Measurements from ENCODE around the gene ST7L. TPM values are rescaled to one million over a fixed set of nuclear protein-coding genes. Genes with fewer than 3 reads are reported as not detected.

The ST7L gene
- total and polyA plus RNA-seq, 2 donors (not counting 3 experiments of a cell fraction or from before 2014, with no cell fraction given) = 12.3 to 28.4 TPM

DNA sequence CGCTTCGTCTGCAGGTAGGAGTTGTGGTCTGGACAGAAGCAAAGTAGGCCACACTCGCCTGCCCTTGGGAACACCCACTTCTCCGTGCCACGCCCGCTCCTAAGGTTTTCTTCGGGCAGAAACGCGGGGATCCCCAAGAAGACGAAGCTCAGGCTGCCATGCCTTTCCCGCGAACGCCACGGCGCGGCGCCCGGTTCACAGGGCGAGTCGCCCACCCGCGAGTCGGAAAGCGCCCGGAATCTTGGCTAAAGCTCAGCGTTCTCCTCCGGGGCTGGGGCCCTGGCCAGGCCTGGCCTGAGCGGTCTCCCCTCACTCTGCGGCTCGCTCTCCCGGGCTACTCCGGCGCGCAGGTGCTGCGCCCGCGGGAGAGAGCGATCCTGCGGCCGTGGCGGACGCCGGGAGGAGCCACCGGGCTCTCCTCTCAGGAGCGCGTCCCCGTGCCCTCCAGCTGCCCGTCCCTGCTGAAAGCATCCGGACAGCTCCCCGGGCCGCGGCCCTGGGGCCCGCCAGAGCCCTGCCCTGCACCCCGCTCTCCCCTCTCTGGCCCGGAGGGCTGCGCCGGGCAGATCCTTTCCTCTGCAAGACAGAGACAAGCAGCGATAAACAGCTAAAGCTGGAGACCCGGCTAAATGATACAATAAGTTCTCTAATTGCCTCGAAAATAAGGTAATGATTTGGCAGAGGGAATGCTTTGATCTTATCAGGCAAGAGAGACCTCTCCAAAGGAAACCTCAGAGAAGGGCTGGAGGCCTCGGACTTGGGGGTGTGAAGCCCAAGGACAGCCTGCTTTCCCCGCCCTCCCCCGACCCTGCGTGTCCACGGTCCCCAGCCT is 116.9 kb downstream of the ST7L start:
- DNase-seq (ENCODE audit: low read depth, low spot score) = peak; percentile 71
- dilution Hi-C loops (cut with MboI; ENCODE audit: extremely low pct_ligation_motif_present, low sequenced_read_pairs) (no loop called here), intact Hi-C loops (cut with micrococcal nuclease) (loop anchor here (1.0 to 5.0 kb wide), 5 partner anchors 90 to 205 kb away; partner anchors contain the start of genes MOV10 and RHOC)
- Histone ChIP-seq H3K36me3 (ENCODE audit: control insufficient read depth in 2 of 2, extremely low read depth in 1 of 2, insufficient read depth in 2 of 2, low read length in 2 of 2) (no peaks in the 10 kb centered on the region), H3K9me1 (replicated peaks; ENCODE audit: control insufficient read depth, extremely low read depth, insufficient read depth, low read length) (no peaks in the 10 kb centered on the region), H3K4me3 (replicated peaks in 1 of 3; ENCODE audit: insufficient read depth in 1 of 3, low read depth in 1 of 3, low read length in 3 of 3) (peak overlapping the region; percentile 9 to 46 (median 38)), H3K27ac (ENCODE audit: insufficient read depth, low read depth, low read length) (no peak overlapping the region), H3K4me2 (ENCODE audit: insufficient read depth, low read length) (peak overlapping the region; percentile 58), H2AFZ (ENCODE audit: low read depth, low read length) (peak overlapping the region; percentile 80), H3K9ac (replicated peaks; ENCODE audit: extremely low read depth, insufficient read depth, low read length) (no peak overlapping the region), H4K20me1 (replicated peaks; ENCODE audit: control insufficient read depth, extremely low read depth, insufficient read depth, low read length) (no peaks in the 10 kb centered on the region), H3K27me3 (ENCODE audit: control insufficient read depth in 2 of 2, insufficient read depth in 2 of 2, low read length in 2 of 2) (no peaks in the 10 kb centered on the region), H3K9me3 (replicated peaks; ENCODE audit: control insufficient read depth, insufficient read depth, low read length) (no peaks in the 10 kb centered on the region), H3K4me1 (ENCODE audit: control insufficient read depth, extremely low read depth, insufficient read depth, low read length) (peaks cover 6% of the 10 kb centered on the region), H3K79me2 (ENCODE audit: control insufficient read depth, insufficient read depth, low read length) (no peaks in the 10 kb centered on the region)
- ChIA-PET POLR2A (interaction anchor here (1.0 kb wide), 1 partner anchor 108 kb away, joined by 3 read pairs; no protein-coding TSS in a partner anchor), CTCF (interaction anchor here (0.6 to 2.6 kb wide), 60 partner anchors 10 to 302 kb away, joined by 3 to 110 read pairs (median 6); partner anchors contain the start of genes CAPZA1, MOV10, PPM1J and RHOC)
- BruUV-seq (replicated peaks) = no TSS peak
- FAIRE-seq = peak; percentile 83
- peak; percentile 15 for TF ChIP-seq POLR2AphosphoS5 (IDR thresholded peaks at IDR 0.05; ENCODE audit: insufficient read depth, low read depth, low read length)
- TF ChIP-seq, protein P1, sequence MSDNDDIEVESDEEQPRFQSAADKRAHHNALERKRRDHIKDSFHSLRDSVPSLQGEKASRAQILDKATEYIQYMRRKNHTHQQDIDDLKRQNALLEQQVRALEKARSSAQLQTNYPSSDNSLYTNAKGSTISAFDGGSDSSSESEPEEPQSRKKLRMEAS (IDR thresholded peaks at IDR 0.05; ENCODE audit: insufficient read depth, insufficient read length) = no peak
- TF ChIP-seq POLR2A (IDR thresholded peaks at IDR 0.05; ENCODE audit: low read depth, low read length) = no peak
- no peak for TF ChIP-seq GATA2 (IDR thresholded peaks at IDR 0.05; ENCODE audit: insufficient read depth, insufficient read length, low read depth, low read length)
- TF ChIP-seq JUN (IDR thresholded peaks at IDR 0.05; ENCODE audit: borderline replicate concordance, insufficient read depth, insufficient read length, low read depth) = no peak
- no peak for TF ChIP-seq EZH2 (IDR thresholded peaks at IDR 0.05; ENCODE audit: borderline replicate concordance, low read depth, low read length, severe bottlenecking)
- TF ChIP-seq MYC (IDR thresholded peaks at IDR 0.05; ENCODE audit: low read depth, low read length) = no peak
- TF ChIP-seq FOS (IDR thresholded peaks at IDR 0.05; ENCODE audit: borderline replicate concordance, insufficient read depth, low read length) = no peak
- TF ChIP-seq, protein P2, sequence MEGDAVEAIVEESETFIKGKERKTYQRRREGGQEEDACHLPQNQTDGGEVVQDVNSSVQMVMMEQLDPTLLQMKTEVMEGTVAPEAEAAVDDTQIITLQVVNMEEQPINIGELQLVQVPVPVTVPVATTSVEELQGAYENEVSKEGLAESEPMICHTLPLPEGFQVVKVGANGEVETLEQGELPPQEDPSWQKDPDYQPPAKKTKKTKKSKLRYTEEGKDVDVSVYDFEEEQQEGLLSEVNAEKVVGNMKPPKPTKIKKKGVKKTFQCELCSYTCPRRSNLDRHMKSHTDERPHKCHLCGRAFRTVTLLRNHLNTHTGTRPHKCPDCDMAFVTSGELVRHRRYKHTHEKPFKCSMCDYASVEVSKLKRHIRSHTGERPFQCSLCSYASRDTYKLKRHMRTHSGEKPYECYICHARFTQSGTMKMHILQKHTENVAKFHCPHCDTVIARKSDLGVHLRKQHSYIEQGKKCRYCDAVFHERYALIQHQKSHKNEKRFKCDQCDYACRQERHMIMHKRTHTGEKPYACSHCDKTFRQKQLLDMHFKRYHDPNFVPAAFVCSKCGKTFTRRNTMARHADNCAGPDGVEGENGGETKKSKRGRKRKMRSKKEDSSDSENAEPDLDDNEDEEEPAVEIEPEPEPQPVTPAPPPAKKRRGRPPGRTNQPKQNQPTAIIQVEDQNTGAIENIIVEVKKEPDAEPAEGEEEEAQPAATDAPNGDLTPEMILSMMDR (IDR thresholded peaks at IDR 0.05; ENCODE audit: extremely low read depth in 1 of 2, insufficient read depth in 1 of 2, low read depth in 1 of 2, low read length in 2 of 2) = peak; percentile 69 to 90
